Esophagus squamous epithelium (tissue), 4 donors: ENCODE measurements around the gene BTBD2.

Source experiments
- CTCF ChIP-seq, 6 experiments: fragments of 450-650 bp in 4 of 6; fragments of 200-600 bp in 2 of 6; sonication (generic) in 2 of 6; IDR thresholded peaks; one replicate each; pipeline ENCODE4 v1.5.1; 2016 to 2019; ENCODE audit warnings: antibody characterized with exemption in 6 of 6, mild to moderate bottlenecking in 4 of 6, moderate library complexity in 4 of 6
- POLR2A ChIP-seq, 4 donors: fragments of 450-650 bp; IDR thresholded peaks; one replicate each; pipeline ENCODE4 v1.6.1; 2017; ENCODE audit warnings: antibody characterized with exemption in 4 of 4, mild to moderate bottlenecking in 4 of 4, moderate library complexity in 3 of 4

GRCh38 chr19:2012941-2013682 lies 2.4 kb downstream of the BTBD2 start:
- TF ChIP-seq POLR2A (IDR thresholded peaks at IDR 0.05) (no peak), CTCF (IDR thresholded peaks at IDR 0.05) (no peak)
